GM21825 (cell line): Measurements from ENCODE around the gene SLC50A1.
"Not testable (repeated sequence)": the region's sequence is repeated elsewhere in the genome, so short reads cannot be mapped to it uniquely, and the experiment has no call there.

Experiments used
- ATAC-seq: cut with Tn5 transposase; IDR thresholded peaks from one replicate; pipeline ENCODE4 v1.9.1; 2021; ENCODE audit warnings: mild to moderate bottlenecking, moderate library complexity; ENCODE audit not compliant: unreplicated experiment

The SLC50A1 gene

DNA sequence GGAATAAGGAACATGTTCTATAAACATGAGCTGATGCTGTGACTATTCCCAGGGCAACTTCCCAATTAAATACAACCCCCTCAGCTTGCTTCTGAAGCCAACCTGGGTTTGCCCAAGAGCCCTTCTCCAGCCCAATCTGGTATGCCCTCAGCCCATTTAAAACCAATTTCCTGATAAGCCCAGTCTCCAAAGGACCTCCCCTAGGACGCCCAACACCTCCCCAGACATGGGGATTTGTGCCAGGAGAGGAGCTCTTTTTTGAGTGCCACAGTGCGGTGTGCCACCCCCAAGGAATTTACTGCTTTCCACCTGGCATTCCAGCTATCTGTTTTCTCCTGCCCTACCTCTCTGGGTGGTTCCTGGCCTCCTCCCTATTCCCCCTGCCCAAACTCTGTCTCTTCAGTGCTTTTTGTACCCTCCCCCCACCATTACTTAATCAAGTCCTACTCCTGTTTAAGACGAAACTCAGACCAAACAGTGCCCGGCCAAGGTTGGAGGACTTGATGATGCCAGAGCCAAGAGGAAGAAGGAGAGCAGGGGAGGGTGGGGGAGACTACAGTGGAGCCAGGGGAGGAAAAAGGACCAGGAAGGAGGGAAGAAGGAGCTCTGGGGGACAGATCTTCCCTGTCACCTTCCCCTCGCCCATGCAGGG is 19.4 kb upstream of the SLC50A1 start:
- no peak for ATAC-seq

DNA sequence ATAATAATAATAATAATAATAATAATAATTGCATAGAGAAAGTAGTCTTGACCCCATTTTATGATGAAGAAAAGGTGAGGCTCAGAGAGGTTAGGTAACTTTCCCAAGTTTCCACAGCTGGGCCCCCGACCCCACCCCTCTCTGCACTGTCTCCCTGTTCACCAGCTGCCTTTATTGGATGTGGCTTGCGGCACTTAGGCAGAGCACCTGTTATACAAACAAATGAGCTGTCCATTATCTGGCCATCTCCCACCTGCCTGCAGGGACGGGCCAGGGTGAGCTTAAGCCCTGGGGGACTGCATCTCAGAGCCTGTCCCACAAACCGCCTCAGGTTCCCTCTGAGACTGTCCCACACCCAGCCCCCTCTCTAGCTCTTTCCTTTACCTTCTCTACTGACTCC is 18.0 kb upstream of the SLC50A1 start:
- ATAC-seq, result no peak

DNA sequence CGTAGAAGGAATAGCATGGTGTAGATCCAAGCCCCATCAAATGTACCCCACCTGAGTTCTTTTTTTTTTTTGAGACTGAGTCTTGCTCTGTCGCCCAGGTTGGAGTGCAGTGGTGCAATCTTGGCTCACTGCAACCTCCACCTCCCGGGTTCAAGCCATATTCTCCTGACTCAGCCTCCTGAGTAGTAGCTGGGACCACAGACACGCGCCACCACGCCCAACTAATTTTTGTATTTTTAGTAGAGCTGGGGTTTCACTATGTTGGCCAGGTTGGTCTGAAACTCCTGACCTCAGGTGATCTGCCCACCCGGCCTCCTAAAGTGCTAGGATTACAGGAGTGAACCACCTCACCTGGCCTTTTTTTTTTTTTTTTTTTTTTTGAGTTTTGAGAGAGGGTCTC is 17.6 kb upstream of the SLC50A1 start:
- ATAC-seq, result not testable (repeated sequence)

DNA sequence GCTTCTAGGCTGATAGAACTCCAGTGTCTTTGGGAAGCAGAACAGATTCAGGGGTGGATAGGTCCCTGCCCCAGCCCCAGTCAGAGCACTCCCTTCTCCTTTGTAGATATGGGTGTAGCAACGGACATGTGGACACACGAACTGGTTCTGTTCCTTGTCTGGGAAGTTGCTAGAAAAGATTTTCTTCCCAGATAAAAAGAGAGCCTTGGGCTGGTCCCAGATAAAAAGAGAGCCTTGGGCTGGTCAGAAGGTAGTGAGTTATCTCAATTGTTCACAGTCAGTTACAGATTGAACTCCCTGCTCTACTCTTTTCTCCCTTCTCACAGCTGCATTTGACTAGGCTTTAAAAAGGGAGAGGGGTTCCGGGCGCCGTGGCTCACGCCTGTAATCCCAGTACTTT is 15.4 kb upstream of the SLC50A1 start:
- ATAC-seq, result no peak

DNA sequence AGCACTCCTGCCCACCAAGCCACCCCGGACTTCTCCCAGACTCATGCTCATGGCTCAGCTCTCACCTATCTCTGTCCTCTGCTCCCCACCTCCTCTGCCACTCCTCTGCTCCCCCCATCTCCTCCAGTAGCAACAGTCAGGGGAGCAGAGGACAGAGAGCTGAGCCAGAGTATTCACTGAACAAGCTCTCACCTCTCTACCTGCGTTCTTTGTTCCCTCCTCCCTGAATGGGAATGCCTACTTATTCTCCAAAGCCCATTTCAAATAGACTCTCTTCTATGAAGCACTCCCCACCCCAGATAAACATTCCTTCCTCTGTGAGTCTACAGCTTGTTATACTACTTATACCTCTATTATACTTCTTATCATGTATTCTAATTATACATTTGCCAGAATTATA is 14.4 kb upstream of the SLC50A1 start:
- ATAC-seq, result no peak

DNA sequence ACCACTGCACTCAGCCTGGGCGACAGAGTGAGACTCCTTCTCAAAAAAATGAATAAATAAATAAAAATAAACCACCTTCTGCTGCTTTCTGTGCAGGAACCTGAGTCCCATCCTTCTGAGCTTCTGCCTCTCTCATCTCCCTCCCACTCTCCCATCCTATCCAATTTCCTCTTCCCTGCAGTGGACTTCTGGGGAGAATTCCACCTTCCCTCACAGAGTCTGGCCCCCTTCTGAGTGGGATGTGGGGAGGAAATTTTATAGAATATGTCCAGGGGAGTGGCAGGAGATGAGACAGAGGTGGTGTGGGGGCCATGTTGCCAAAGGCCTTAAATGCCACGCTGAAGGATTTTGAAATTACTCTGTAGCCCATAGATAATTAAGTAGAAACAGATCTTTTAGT is 13.3 kb upstream of the SLC50A1 start:
- no peak for ATAC-seq

DNA sequence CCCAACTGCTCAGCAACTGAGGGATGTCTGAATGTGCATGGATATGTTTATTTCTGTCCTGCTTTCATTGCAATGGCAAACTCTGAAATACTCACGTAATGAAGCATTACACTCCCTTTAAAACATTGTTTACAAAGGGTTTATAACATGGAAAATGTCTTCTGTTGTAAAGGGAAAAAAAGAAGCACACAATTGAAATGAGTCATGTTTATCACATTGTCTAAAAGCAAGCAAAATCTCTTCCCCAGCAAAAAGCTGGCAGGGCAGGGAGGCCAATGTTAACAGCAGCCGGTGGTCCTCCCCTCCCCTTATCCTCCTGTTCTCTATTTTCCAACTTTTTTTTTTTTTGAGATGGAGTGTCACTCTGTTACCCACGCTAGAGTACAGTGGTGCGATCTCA is 11.9 kb upstream of the SLC50A1 start:
- ATAC-seq, result no peak

DNA sequence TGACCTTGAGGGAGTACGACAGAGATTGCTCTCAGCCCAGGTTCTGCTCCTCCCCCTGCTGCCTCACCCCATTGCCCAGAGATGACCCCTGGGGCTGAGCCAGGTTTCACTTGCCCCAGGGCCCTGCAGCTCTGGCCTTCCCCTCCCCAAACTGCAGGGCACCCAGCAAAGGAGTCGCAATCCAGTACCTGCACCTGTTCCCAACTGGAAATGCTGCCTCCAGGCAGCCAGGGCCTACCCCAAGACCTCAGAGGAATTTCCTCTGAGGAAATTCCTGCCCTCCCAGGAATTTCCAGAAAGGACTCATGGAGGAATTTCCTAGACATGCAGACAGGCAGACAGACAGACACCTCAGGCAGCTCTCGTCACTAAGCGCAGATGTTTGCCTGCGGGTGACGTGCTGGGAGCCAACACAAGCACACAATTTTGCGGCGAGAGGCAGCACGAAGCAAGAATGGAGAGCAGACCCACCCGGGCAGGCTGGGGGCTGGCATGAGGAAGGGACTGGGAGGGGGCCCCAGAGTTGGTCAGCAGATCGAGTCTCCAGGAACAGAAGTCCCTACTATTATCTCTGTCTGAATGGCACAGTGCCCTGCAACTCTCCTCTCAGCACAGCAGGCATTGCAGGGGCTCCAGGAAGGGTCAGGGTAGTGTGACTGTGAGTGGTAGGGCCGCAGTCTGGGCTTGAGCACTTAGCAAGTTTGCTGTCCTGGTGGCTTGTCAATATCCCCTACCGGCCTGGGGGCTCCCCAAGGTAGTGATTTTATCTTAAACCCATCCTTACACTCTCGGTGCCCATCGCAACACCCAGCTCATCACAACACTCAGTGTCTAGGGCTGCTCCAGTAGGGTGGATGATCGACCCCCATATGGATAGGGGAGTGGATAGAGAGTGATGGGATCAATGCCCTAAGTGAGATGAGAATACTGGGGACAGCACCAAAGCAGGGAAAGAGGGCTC is 10.9 kb upstream of the SLC50A1 start:
- ATAC-seq, result no peak

DNA sequence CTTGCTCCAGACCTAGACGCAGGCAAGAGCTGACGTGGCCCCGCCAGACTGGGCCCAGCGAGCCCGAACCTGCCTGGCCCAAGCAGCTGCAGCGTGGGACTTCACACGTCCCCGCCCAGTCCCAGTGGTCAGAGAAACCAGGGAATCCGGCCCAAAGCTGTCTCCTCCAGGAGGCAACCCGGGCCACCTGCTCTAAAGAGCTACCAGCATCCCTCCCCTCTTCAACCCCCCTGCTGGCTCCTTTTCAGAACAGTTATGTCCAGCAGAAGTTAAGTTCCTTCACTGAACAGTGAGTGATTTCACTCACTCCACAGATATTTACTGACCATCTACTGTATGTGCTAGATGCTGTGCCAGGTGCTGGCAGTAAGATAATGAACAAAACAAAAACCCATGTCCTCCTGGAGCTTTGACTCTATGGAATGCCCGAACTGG is 10.1 kb upstream of the SLC50A1 start:
- ATAC-seq, result no peak

DNA sequence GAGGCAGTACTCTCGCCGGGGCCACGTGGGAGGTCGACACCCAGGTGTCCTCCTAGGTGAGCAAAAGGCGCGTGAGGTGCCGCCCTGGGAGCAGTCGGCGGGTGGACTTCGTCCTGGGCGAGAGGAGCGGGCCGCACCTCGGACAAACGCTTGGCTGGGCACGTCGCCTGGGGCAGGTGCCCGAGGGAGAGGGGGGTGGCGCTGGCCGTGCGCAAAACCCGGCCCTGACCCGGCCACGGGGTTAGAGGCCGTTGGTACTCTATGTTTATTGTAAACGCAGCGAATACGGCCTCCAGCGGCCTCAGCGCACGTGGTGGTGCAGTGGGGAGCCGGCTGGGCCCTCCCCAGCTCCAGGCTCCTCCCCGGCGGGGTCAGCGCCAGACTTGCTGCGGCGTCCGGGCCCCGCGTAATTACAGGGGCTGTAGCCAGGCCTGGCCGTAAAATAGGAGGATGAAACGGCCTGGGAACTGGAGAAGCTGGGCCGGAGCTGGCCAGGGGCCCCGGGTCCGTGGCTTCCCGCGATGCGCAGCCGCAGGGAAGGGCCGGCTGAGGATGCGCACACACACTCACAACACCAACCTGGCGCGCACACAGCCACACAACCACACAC is 9.6 kb upstream of the SLC50A1 start:
- no peak for ATAC-seq

DNA sequence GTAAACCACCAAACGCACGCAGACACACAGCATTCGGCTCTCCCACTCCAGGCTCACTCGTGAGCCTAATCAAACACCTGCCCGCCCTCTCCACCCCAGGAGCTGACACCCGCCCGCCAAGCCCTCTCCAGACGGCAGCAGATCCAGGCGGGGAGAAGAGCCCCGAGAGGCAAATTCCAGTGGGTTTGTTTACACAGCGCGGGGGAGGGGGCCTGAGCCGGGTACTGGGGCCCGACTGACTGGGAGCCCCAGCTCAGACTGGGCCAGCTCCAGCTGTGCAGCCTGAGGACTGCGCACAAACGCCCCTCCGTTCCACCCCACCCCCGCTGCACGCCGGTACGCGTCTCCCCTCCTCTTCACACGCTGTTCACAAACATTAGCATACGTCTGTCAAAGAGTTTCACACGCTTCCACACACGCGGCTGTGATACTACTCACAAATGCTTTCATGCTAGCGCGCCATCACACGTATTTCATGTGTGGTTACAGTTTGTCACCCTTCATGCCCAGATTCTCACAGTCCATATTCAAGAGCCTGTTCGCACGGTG is 9.0 kb upstream of the SLC50A1 start:
- no peak for ATAC-seq

DNA sequence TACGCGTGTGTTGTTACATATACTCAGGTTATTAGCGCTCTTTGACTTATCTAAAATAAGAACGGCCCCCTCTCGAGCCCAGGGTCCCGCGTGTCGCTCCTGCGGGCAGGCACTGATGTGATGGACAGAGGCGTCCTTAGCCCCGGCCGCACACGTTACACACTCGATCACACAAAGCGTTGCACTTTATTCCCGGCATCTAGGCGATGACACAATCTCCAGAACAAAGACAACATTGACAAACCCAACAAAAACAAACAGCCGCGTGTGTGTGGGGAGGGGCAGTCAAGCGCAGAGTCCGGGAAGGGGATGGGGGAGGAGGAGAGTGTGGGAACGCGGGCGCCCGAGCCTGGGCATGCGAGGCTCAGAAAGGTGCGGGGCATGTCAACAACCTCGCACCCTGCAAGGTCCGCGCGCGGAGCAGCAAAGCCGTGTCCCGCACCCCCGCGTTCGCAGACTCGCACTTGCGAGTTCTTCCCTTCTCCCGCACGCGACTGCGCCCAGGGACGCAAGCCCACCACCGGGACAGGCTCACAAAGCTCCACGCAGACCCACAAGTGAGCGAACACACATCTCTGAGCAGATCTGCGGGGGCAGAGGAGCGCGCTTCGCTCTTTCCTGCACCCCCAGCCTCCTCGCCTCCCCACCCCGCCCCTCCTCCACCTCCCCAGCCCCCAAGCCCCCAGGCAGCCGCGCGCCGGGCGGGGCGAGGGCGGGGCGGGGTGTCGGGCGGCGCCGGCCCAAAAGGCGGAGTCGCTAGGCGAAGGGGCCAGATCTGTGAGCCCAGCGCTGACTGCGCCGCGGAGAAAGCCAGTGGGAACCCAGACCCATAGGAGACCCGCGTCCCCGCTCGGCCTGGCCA is 8.3 kb upstream of the SLC50A1 start, which contains the start of gene EFNA1:
EFNA1 (plus strand) TSS at position 772 of the 862 bp plus-strand sequence. CDS start 102 bp downstream, outside the sequence.
- no peak for ATAC-seq

DNA sequence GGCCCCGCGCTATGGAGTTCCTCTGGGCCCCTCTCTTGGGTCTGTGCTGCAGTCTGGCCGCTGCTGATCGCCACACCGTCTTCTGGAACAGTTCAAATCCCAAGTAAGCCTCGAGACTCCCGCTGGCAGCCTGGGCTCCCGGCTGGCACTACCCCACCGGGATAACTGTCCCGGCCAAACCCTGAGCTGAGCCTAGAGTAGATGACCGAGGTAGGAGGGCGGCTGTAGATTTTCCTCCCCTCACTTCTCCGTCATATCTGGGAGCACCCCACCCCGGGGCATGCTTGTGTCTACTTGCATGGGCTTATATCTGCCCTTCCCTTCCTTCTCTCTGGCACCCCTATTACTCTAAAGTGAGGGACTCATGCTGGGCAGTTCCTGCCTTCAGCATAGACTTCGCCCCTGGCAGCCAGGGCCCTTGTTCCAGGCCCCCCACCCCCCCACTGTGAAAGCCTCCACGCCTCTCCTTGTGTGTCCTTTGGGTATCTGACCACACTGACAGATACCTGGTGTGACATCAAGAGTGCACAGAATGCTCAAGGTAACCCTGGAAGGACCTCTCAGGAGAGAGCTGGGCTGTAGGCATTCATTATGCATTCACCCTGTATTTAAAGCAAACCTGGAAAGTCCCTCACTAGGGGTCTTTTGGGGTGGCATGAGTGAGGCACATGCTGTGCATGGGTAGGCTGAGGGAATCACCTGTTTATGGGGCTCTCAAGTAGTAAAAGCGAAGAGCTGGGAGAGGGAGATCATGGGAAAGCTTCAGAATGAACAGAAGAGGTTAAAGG is 7.5 kb upstream of the SLC50A1 start:
- ATAC-seq, result no peak

DNA sequence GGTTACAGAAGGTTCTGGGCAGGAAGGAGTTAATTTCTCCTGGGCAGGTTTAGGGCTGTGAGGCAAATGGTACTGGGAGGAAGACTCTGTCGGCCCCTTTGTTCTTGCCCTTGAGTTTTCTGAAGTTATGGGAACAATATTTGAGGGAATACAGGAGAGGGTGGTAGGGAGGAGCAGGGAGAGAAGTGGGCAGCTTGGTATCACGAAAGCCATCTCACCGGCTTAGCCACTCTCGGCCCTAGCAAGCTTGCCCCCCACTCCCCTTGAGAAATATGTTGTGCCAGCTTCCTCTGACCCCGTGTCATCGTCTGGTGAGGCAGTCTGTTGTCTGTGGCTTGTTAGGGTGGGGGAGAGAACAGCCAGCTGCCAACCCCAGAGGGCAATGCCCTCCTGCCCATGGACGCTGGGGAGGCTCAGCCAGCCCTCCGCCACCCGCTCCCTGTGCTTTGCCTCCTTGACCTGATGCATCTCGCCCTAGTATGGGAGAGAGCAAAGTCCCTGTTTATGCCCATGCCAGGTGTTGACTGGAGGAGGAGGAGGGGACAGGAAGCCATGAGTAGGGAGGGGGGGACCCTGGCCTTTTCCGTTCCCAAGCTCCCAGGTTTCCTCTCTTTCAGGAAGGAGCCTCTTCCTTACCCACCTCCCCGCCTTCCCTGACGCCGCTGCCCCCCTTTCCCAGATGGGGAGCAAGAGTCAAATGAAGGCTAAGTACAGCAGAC is 6.7 kb upstream of the SLC50A1 start:
- ATAC-seq, result no peak

DNA sequence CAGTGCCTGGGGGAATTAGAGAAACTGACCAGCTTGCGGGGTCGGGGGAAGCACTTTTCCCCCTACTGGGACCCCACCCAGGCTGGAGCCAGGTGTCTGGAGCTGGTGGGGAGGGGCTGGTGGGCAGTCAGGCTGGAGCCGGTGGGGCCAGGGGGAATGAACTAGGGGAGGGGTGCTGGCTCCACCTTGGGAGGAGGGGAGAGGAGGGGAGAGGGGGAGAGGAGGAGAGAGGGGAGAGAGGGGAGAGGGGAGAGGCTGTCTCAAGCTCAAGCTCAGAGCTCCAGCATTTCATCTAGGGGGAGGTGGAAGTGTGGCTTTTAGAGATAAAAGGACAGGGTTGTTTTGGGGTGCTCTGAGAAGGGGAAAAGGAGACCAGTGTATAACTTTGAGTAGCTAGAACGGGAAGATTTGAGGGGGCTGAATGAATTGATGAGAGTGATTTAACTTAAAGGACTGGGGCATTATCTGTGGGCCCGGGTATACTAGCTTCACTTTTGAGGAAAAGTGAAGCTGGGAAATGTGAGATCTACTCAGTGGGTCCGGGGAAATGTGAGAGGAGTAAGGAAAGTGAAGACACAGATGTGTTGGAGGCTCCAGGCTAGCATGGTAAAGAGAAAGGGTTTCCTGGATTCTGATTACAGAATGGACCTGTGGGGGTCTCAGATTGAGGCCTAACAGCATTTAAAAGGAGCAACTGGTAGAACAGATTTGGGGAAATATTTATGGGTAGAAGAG is 5.2 kb upstream of the SLC50A1 start:
- no peak for ATAC-seq

DNA sequence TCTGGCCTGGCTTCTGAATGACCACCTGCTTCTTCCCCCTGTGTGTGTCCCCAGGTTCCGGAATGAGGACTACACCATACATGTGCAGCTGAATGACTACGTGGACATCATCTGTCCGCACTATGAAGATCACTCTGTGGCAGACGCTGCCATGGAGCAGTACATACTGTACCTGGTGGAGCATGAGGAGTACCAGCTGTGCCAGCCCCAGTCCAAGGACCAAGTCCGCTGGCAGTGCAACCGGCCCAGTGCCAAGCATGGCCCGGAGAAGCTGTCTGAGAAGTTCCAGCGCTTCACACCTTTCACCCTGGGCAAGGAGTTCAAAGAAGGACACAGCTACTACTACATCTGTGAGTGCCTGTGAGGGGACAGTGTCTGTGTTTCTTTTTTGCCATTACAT is 4.4 kb upstream of the SLC50A1 start:
- no peak for ATAC-seq

DNA sequence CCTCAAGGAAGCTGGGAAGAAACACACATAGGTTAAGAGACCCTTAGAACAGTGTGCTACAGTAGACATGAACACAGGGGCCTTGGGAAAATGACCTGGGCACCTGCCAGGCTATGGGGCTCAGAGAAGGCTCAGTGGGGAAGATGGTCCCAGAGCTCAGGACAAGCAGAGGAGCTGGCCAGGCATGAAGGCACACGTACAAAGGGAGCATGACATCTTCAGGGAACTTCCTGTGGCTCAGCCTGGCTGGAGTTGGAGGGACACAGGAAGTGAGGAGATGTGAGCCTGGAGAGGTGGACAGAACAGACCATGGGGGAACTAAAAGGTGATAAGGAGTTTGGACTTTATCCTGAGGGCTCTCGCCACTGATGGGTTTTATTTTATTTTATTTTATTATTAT is 3.8 kb upstream of the SLC50A1 start:
- no peak for ATAC-seq

DNA sequence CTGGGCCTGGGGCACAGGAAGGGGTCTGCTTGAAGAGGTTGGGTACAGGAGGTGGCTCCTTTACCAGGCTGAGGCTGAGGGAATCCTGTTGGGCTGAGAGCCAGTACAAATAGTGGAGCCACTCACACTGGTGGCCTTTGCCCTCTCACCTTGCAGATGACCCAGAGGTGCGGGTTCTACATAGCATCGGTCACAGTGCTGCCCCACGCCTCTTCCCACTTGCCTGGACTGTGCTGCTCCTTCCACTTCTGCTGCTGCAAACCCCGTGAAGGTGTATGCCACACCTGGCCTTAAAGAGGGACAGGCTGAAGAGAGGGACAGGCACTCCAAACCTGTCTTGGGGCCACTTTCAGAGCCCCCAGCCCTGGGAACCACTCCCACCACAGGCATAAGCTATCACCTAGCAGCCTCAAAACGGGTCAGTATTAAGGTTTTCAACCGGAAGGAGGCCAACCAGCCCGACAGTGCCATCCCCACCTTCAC is 1.8 kb upstream of the SLC50A1 start:
- no peak for ATAC-seq
